Kidney (tissue), 14 donors: ENCODE measurements around the gene LRRC27. TPM values are rescaled to one million over a fixed set of nuclear protein-coding genes. Genes with fewer than 3 reads are reported as not detected.
A peak's percentile ranks its signal among the peaks of the same experiment; 100 is the strongest.

Source experiments
- DNase-seq, 5 donors: peaks; one replicate each; pipeline ENCODE4 v3.0.0-alpha.2; 2013 to 2020
- FAIRE-seq: peaks from 2 replicates; lab custom pipeline; 2012; peaks lifted over from hg19 to GRCh38; lab: Jason Lieb, UNC
- H3K27ac ChIP-seq, 2 donors: one replicate each; pipeline ENCODE4 v1.7.0; 2013; ENCODE audit warnings: low read depth in 2 of 2, low read length in 2 of 2, inconsistent platforms in 1 of 2
- H3K27me3 ChIP-seq: one replicate; pipeline ENCODE4 v1.7.1; 2013; ENCODE audit warnings: low read length, inconsistent platforms; ENCODE audit not compliant: control insufficient read depth, insufficient read depth
- H3K36me3 ChIP-seq, 3 donors: one replicate each; pipeline versions ENCODE4 v1.7.0 to v1.7.1; 2013; ENCODE audit warnings: low read length in 3 of 3, control low read depth in 1 of 3, inconsistent platforms in 1 of 3; ENCODE audit not compliant: insufficient read depth in 3 of 3, control insufficient read depth in 2 of 3
- H3K4me1 ChIP-seq, 3 donors: one replicate each; pipeline versions ENCODE4 v1.7.0 to v1.7.1; 2013; ENCODE audit warnings: low read length in 3 of 3, inconsistent platforms in 1 of 3, low read depth in 1 of 3; ENCODE audit not compliant: control insufficient read depth in 2 of 3, insufficient read depth in 2 of 3
- H3K4me3 ChIP-seq, 3 donors: one replicate each; pipeline versions ENCODE4 v1.7.0 to v1.8.1; 2013; ENCODE audit warnings: low read length in 3 of 3, control low read depth in 1 of 3, inconsistent platforms in 1 of 3
- H3K9ac ChIP-seq, 3 donors: one replicate each; pipeline versions ENCODE4 v1.7.0 to v1.7.1; 2013; ENCODE audit warnings: low read length in 3 of 3, control low read depth in 1 of 3, inconsistent platforms in 1 of 3
- H3K9me3 ChIP-seq, 3 donors: one replicate each; pipeline versions ENCODE4 v1.7.0 to v1.7.1; 2013; ENCODE audit warnings: low read length in 3 of 3, control low read depth in 1 of 3, inconsistent platforms in 1 of 3; ENCODE audit not compliant: control insufficient read depth in 2 of 3, insufficient read depth in 1 of 3
- CTCF ChIP-seq: IDR thresholded peaks from 3 replicates; pipeline ENCODE4 v1.5.1; 2012; ENCODE audit warnings: mild to moderate bottlenecking, moderate library complexity, borderline replicate concordance; ENCODE audit not compliant: insufficient read depth; ENCODE audit errors: extremely low read depth
- intact Hi-C: fragments of 100-400 bp; cut with DNase I; formaldehyde crosslinking; loops from one replicate; pipeline ENCODE4 v1.11.1; 2022
- polyA plus RNA-seq: library from polyadenylated mRNA; stranded (reverse); fragments of 350-450 nt; fragmentation: Illumina TruSeq; extraction: RNeasy Lipid Tissue Mini Kit (QIAGEN cat#74804); gene quantifications from one replicate; pipeline ENCODE4 v1.2.3, GENCODE V29; 2014; ENCODE audit warnings: low read depth, low replicate concordance; ENCODE audit not compliant: insufficient read depth
- total RNA-seq: library from RNA; stranded (reverse); fragmentation: NEBNext Ultra II Directional; extraction: Animal tissue kit (Norgen Biotek cat#: 25700); gene quantifications from one replicate; pipeline ENCODE4 v1.2.1, GENCODE V29; 2021
- donor health status: control.
- donor health status: control.
- donor health status: control.
- donor health status: control.
- donor health status: control.
- donor health status: DM: yes; HTN: yes; CAD: no.
- donor health status: Normal renal cell carcinoma (clear cell type).

The LRRC27 gene
- total and polyA plus RNA-seq, 2 donors from 2014 or later, result 14.4 to 14.6 TPM

- peak in 1 of 5 donors; percentile 18 for DNase-seq
- no peak overlapping the region for H3K27ac ChIP-seq
- no peak for TF ChIP-seq CTCF
- H3K36me3 ChIP-seq, result no peaks in the 10 kb centered on the region
- H3K27me3 ChIP-seq, result no peaks in the 10 kb centered on the region
- FAIRE-seq, result no peak
- H3K9me3 ChIP-seq, result no peaks in the 10 kb centered on the region
- intact Hi-C loops, result no loop called here
- no peak overlapping the region for H3K9ac ChIP-seq
- no peaks in the 10 kb centered on the region for H3K4me1 ChIP-seq
- H3K4me3 ChIP-seq, result no peak overlapping the region
Observed at GRCh38 chr10:132300582-132300981, 31.4 kb upstream of the LRRC27 start.

GRCh38 chr10:132301371-132302330, 30.3 kb upstream of the LRRC27 start:
- Histone ChIP-seq H3K36me3 (no peaks in the 10 kb centered on the region), H3K9ac (no peak overlapping the region), H3K4me3 (no peak overlapping the region), H3K27ac (no peak overlapping the region), H3K27me3 (no peaks in the 10 kb centered on the region), H3K4me1 (peaks cover 0 to 1% (median under 1%) of the 10 kb centered on the region in 3 donors), H3K9me3 (no peaks in the 10 kb centered on the region)
- no peak for TF ChIP-seq CTCF
- DNase-seq (peak in 1 of 5 donors; percentile 29), FAIRE-seq (no peak)
- intact Hi-C loops, result no loop called here

- Histone ChIP-seq H3K4me1 (peaks cover 0 to 6% (median 4%) of the 10 kb centered on the region in 3 donors), H3K4me3 (no peak overlapping the region), H3K27ac (no peak overlapping the region), H3K9ac (no peak overlapping the region), H3K36me3 (no peaks in the 10 kb centered on the region), H3K27me3 (no peaks in the 10 kb centered on the region), H3K9me3 (no peaks in the 10 kb centered on the region)
- DNase-seq (peak in 2 of 5 donors; percentile 12 to 40), FAIRE-seq (no peak)
- intact Hi-C loops, result no loop called here
- TF ChIP-seq CTCF, result no peak
Observed at GRCh38 chr10:132302421-132303310, 29.3 kb upstream of the LRRC27 start.
